ENCODE measurements around the gene GON7.
"Not testable (repeated sequence)": the region's sequence is repeated elsewhere in the genome, so short reads cannot be mapped to it uniquely, and the experiment has no call there.

DNA sequence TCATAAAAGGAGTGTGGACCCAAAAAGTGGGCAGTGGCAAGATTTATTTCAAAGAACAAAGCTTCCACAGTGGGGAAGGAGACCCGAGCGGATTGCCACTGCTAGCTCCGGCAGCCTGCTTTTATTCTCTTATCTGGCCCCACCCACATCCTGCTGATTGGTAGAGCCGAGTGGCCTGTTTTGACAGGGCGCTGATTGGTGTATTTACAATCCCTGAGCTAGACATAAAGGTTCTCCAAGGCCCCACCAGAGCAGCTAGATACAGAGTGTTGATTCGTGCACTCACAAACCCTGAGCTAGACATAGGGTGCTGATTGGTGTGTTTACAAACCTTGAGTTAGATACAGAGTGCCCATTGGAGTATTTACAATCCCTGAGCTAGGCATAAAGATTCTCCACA lies 37.2 kb downstream of the GON7 start:
- TF ChIP-seq, protein P1, sequence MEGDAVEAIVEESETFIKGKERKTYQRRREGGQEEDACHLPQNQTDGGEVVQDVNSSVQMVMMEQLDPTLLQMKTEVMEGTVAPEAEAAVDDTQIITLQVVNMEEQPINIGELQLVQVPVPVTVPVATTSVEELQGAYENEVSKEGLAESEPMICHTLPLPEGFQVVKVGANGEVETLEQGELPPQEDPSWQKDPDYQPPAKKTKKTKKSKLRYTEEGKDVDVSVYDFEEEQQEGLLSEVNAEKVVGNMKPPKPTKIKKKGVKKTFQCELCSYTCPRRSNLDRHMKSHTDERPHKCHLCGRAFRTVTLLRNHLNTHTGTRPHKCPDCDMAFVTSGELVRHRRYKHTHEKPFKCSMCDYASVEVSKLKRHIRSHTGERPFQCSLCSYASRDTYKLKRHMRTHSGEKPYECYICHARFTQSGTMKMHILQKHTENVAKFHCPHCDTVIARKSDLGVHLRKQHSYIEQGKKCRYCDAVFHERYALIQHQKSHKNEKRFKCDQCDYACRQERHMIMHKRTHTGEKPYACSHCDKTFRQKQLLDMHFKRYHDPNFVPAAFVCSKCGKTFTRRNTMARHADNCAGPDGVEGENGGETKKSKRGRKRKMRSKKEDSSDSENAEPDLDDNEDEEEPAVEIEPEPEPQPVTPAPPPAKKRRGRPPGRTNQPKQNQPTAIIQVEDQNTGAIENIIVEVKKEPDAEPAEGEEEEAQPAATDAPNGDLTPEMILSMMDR (conservative IDR thresholded peaks at IDR 0.05): not testable (repeated sequence)
- TF ChIP-seq ZFX (IDR thresholded peaks at IDR 0.05): not testable (repeated sequence)
